Progenitor cell of endocrine pancreas (in vitro differentiated cells): ENCODE measurements around the gene TRIM23. TPM values are rescaled to one million over a fixed set of nuclear protein-coding genes. Genes with fewer than 3 reads are reported as not detected.

Experiments used
- DNase-seq: peaks from one replicate; pipeline ENCODE4 v3.0.0; 2021; ENCODE audit warnings: low spot score; ENCODE audit not compliant: unreplicated experiment
- H3K27ac Mint-ChIP-seq: 2 replicates; pipeline ENCODE4 v1.8.0; 2021; ENCODE audit warnings: mild to moderate bottlenecking, moderate library complexity, mixed read lengths
- H3K27me3 Mint-ChIP-seq: 2 replicates; pipeline ENCODE4 v1.8.0; 2021; ENCODE audit warnings: mixed read lengths
- H3K36me3 Mint-ChIP-seq: 2 replicates; pipeline ENCODE4 v1.8.0; 2022; ENCODE audit warnings: mixed read lengths; ENCODE audit not compliant: insufficient read depth
- H3K4me1 Mint-ChIP-seq: 2 replicates; pipeline ENCODE4 v1.8.0; 2021; ENCODE audit warnings: low read depth, mixed read lengths
- H3K4me3 Mint-ChIP-seq: 2 replicates; pipeline ENCODE4 v1.8.0; 2021; ENCODE audit warnings: low read depth, mild to moderate bottlenecking, moderate library complexity, mixed read lengths
- H3K9me3 Mint-ChIP-seq: 2 replicates; pipeline ENCODE4 v1.8.0; 2021; ENCODE audit warnings: low read depth, mixed read lengths
- CTCF ChIP-seq: fragments of 200-600 bp; sonication (generic); IDR thresholded peaks from one replicate; pipeline ENCODE4 v1.5.0; 2021; ENCODE audit warnings: antibody characterized with exemption, mild to moderate bottlenecking; ENCODE audit not compliant: unreplicated experiment
- total RNA-seq: library from RNA; stranded (reverse); gene quantifications from 2 replicates; pipeline ENCODE4 v1.2.1, GENCODE V29; 2021

TRIM23 gene
- total RNA-seq, 1 donor from 2014 or later, result 14.9 TPM

- no peak for TF ChIP-seq CTCF
- Mint-ChIP-seq H3K9me3 (no peaks in the 10 kb centered on the region), H3K27ac (no peak overlapping the region), H3K4me1 (no peaks in the 10 kb centered on the region), H3K4me3 (no peak overlapping the region), H3K27me3 (no peaks in the 10 kb centered on the region), H3K36me3 (no peaks in the 10 kb centered on the region)
- DNase-seq, result no peak
These were observed 68.8 kb downstream of the TRIM23 start for GRCh38 chr5:65555287-65555686.

DNA sequence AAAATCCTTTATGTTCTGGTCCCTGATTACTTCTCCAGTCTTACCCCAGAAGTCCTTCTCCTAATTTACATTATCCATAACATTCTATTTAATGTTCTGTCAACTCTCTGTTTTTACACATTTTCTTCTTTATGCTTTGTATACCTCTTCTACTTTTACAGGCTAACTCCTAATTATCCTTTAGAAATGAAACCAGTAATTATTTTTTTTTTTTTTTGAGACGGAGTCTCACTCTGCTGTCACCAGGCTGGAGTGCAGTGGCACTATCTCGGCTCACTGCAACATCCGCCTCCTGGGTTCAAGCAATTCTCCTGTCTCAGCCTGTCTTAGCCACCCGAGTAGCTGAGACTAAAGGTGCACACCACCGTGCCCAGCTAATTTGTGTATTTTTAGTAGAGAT is 70.2 kb downstream of the TRIM23 start:
- Mint-ChIP-seq H3K4me3 (no peak overlapping the region), H3K4me1 (no peaks in the 10 kb centered on the region), H3K27ac (no peak overlapping the region), H3K9me3 (no peaks in the 10 kb centered on the region), H3K36me3 (peaks cover 3% of the 10 kb centered on the region), H3K27me3 (no peaks in the 10 kb centered on the region)
- DNase-seq, result no peak
- TF ChIP-seq CTCF, result no peak

DNA sequence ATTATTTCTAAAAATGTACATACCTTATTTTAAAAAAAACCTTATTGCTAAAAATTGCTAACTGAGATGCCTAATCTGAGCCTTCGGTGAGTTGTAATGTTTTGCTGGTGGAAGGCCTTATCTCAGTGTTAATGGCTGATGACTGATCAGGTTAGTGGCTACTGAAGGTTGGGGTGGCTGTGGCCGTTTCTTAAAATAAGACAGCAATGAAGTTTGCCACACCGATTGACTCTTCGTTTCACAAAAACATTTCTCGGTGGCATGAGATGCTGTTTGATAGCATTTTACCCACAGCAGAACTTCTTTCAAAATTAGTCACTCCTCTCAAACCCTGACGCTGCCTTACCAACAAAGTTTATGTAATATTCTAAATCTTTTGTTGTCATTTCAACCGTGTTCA is 75.9 kb downstream of the TRIM23 start:
- Mint-ChIP-seq H3K27ac (no peak overlapping the region), H3K4me3 (no peak overlapping the region), H3K36me3 (peaks cover 5% of the 10 kb centered on the region), H3K9me3 (no peaks in the 10 kb centered on the region), H3K27me3 (no peaks in the 10 kb centered on the region), H3K4me1 (no peaks in the 10 kb centered on the region)
- no peak for DNase-seq
- no peak for TF ChIP-seq CTCF

DNA sequence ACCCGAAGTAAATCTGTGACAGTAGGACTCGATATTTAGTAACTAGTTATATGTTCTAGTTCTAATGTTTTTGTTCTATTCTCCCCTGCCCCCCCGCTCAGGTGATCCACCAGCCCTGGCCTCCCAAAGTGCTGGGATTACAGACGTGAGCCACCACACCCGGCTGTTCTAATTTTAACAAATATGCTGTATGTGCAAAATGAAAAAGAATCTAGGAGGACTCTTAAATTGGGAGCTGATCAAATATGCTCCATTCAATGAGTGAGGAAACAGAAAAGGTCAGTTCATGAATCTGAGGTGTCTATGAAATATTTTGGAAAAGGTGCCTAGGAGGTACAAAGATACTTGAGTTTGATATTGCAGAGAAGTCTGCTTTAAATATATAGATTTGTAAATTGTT is 78.0 kb downstream of the TRIM23 start:
- Mint-ChIP-seq H3K9me3 (no peaks in the 10 kb centered on the region), H3K27me3 (no peaks in the 10 kb centered on the region), H3K4me1 (no peaks in the 10 kb centered on the region), H3K4me3 (no peak overlapping the region), H3K27ac (no peak overlapping the region), H3K36me3 (peaks cover 7% of the 10 kb centered on the region)
- no peak for TF ChIP-seq CTCF
- DNase-seq, result no peak

DNA sequence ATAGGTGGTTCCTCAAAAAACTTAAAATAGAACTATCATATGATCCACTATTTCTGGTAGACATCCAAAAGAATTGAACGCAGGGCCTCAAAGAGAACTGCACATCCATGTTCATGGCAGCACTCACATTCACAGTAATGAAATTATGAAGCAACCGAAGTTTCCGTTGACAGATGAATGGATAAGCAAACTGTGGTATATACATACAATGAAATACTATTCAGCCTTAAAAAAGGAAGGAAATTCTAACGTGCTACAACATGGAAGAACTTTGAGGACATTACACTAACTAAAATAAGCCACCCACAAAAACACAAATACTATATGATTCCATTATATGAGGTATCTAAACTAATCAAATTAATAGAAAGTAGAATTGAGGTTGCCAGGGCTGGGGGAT is 79.7 kb downstream of the TRIM23 start:
- TF ChIP-seq CTCF, result no peak
- H3K9me3 Mint-ChIP-seq, result no peaks in the 10 kb centered on the region
- no peak overlapping the region for H3K27ac Mint-ChIP-seq
- H3K36me3 Mint-ChIP-seq, result peaks cover 5% of the 10 kb centered on the region
- H3K4me3 Mint-ChIP-seq, result no peak overlapping the region
- H3K27me3 Mint-ChIP-seq, result no peaks in the 10 kb centered on the region
- no peak for DNase-seq
- H3K4me1 Mint-ChIP-seq, result no peaks in the 10 kb centered on the region

GRCh38 chr5:65539827-65540226 is 84.3 kb downstream of the TRIM23 start:
- no peaks in the 10 kb centered on the region for H3K4me1 Mint-ChIP-seq
- H3K27ac Mint-ChIP-seq, result no peak overlapping the region
- H3K27me3 Mint-ChIP-seq, result no peaks in the 10 kb centered on the region
- TF ChIP-seq CTCF, result no peak
- DNase-seq, result no peak
- no peak overlapping the region for H3K4me3 Mint-ChIP-seq
- peaks cover 4% of the 10 kb centered on the region for H3K36me3 Mint-ChIP-seq
- no peaks in the 10 kb centered on the region for H3K9me3 Mint-ChIP-seq
